ENCODE results near the gene ARID3B. TPM values are rescaled to one million over a fixed set of nuclear protein-coding genes. Genes with fewer than 3 reads are reported as not detected.

The ARID3B gene
- total RNA-seq, 1 experiment from 2014 or later: 8.1 TPM

DNA sequence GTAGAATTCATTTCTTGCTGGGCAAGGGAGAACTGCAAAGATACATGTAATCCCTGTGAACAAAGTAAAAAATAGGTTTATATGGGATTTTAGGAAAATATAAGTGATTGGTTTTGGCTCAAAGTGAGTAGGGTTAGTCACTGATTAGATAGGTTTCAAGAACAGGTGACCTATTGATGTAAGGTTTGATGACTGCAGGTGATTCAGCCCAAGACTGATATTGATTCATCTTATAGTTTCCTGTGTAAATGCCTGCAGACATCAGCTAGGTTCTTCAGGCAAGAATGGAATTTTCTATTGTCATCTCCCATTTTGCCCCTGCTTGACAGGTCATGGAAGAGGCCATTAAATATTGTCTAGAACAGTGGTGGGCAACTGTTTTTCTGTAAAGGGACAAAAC is 23.9 kb upstream of the ARID3B start:
- Histone ChIP-seq H3K27ac (ENCODE audit: low read depth, low read length) (no peak overlapping the region), H3K4me1 (ENCODE audit: control insufficient read depth in 1 of 2, insufficient read depth in 2 of 2, low read length in 2 of 2) (peaks cover 6 to 32% of the 10 kb centered on the region in 2 experiments), H3K79me2 (ENCODE audit: insufficient read depth, low read length) (no peaks in the 10 kb centered on the region), H2AFZ (ENCODE audit: low read depth, low read length, poor library complexity, severe bottlenecking) (no peak overlapping the region), H3K9me2 (ENCODE audit: insufficient read depth) (no peaks in the 10 kb centered on the region), H3K36me3 (ENCODE audit: control insufficient read depth in 1 of 2, insufficient read depth in 2 of 2, low read length in 2 of 2) (no peaks in the 10 kb centered on the region), H3K9me3 (ENCODE audit: control insufficient read depth in 1 of 2, insufficient read depth in 1 of 2, low read depth in 1 of 2, low read length in 2 of 2) (no peaks in the 10 kb centered on the region), H3K4me3 (replicated peaks in 1 of 2; ENCODE audit: low read depth in 1 of 2, low read length in 2 of 2) (no peak overlapping the region), H3K4me2 (ENCODE audit: low read length) (peak overlapping the region; percentile 26), H3K9ac (ENCODE audit: low read length) (no peak overlapping the region), H3K27me3 (ENCODE audit: insufficient read depth, low read length) (no peaks in the 10 kb centered on the region), H4K20me1 (ENCODE audit: insufficient read depth) (no peaks in the 10 kb centered on the region)
- CTCF ChIA-PET: no interaction called here
- BruUV-seq (replicated peaks): no TSS peak
- DNase-seq (ENCODE audit: low read depth, low spot score) (no peak), ATAC-seq (no peak)
- TF ChIP-seq FOSL1 (IDR thresholded peaks at IDR 0.05; ENCODE audit: low read depth) (peak; percentile 14; the same call in 1 of the 2 replicates), TCF7L2 (IDR thresholded peaks at IDR 0.05; ENCODE audit: borderline replicate concordance, extremely low read depth, insufficient read depth, insufficient read length) (no peak), POLR2AphosphoS5 (IDR thresholded peaks at IDR 0.05; ENCODE audit: low read depth, low read length) (no peak)
- RAD21 ChIA-PET (ENCODE audit: low non-redundant PET in 1 of 2, low total read pairs in 2 of 2, uncharacterized antibody in 2 of 2, unreplicated experiment in 2 of 2): no interaction called here
- intact Hi-C loops (cut with micrococcal nuclease): no loop called here
- POLR2A ChIA-PET: no interaction called here

DNA sequence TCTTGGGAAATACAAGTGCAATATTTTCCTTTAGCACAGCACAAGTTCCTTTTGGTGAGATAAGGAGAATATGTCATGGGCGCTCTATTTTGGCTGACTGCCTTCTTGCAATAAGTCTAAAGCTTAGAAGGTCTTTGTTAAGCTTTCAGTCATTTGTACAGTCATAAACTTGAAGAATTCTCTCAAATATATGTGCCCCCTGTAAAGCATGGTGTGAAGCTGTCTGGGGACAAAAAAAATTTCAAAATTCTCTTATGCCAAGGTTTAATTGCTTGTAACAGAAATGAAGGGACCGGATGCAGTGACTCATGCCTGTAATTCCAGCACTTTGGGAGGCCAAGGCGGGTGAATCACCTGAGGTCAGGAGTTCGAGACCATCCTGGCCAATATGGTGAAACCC is 21.7 kb upstream of the ARID3B start:
- no peaks in the 10 kb centered on the region for H4K20me1 ChIP-seq (ENCODE audit: insufficient read depth)
- DNase-seq (ENCODE audit: low read depth, low spot score) (no peak), ATAC-seq (peak; percentile 25; the same call in 1 of the 2 replicates)
- BruUV-seq (replicated peaks): no TSS peak
- TF ChIP-seq, protein P1, sequence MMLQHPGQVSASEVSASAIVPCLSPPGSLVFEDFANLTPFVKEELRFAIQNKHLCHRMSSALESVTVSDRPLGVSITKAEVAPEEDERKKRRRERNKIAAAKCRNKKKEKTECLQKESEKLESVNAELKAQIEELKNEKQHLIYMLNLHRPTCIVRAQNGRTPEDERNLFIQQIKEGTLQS (IDR thresholded peaks at IDR 0.05): no peak
- TF ChIP-seq SP1 (IDR thresholded peaks at IDR 0.05; ENCODE audit: low read depth): peak; percentile 28; the same call in 1 of the 2 replicates
- TF ChIP-seq FOSL1 (IDR thresholded peaks at IDR 0.05; ENCODE audit: low read depth): peak; percentile 72
- TF ChIP-seq CBX3 (IDR thresholded peaks at IDR 0.05; ENCODE audit: low read depth): peak; percentile 16; the same call in 1 of the 2 replicates
- no peak for TF ChIP-seq ELF1 (IDR thresholded peaks at IDR 0.05; ENCODE audit: borderline replicate concordance, low read depth)
- TF ChIP-seq YY1 (IDR thresholded peaks at IDR 0.05; ENCODE audit: extremely low read depth, insufficient replicate concordance, low read depth, low read length): no peak
- peak; percentile 62 for TF ChIP-seq JUND (IDR thresholded peaks at IDR 0.05)
- no peaks in the 10 kb centered on the region for H3K36me3 ChIP-seq (ENCODE audit: control insufficient read depth in 1 of 2, insufficient read depth in 2 of 2, low read length in 2 of 2)
- POLR2A ChIA-PET: no interaction called here
- H3K9me3 ChIP-seq (ENCODE audit: control insufficient read depth in 1 of 2, insufficient read depth in 1 of 2, low read depth in 1 of 2, low read length in 2 of 2): no peaks in the 10 kb centered on the region
- H3K4me3 ChIP-seq (replicated peaks in 1 of 2; ENCODE audit: low read depth in 1 of 2, low read length in 2 of 2): no peak overlapping the region; a peak in 1 of 4 replicates
- H3K79me2 ChIP-seq (ENCODE audit: insufficient read depth, low read length): no peaks in the 10 kb centered on the region
- intact Hi-C loops (cut with micrococcal nuclease): no loop called here
- no peak overlapping the region for H3K27ac ChIP-seq (ENCODE audit: low read depth, low read length)
- H3K4me1 ChIP-seq (ENCODE audit: control insufficient read depth in 1 of 2, insufficient read depth in 2 of 2, low read length in 2 of 2): peaks cover 9 to 44% of the 10 kb centered on the region in 2 experiments
- no peak overlapping the region for H2AFZ ChIP-seq (ENCODE audit: low read depth, low read length, poor library complexity, severe bottlenecking)
- peak overlapping the region; percentile 56 for H3K4me2 ChIP-seq (ENCODE audit: low read length)
- RAD21 ChIA-PET (ENCODE audit: low non-redundant PET in 1 of 2, low total read pairs in 2 of 2, uncharacterized antibody in 2 of 2, unreplicated experiment in 2 of 2): interaction anchor here in 1 of 2 experiments (0.6 to 1.0 kb wide), 2 partner anchors 11 to 81 kb away, joined by 4 to 5 read pairs; no protein-coding TSS in a partner anchor
- no peak overlapping the region for H3K9ac ChIP-seq (ENCODE audit: low read length)
- CTCF ChIA-PET: no interaction called here
- no peaks in the 10 kb centered on the region for H3K9me2 ChIP-seq (ENCODE audit: insufficient read depth)
- no peaks in the 10 kb centered on the region for H3K27me3 ChIP-seq (ENCODE audit: insufficient read depth, low read length)
